ENCODE measurements around the gene USP24.

DNA sequence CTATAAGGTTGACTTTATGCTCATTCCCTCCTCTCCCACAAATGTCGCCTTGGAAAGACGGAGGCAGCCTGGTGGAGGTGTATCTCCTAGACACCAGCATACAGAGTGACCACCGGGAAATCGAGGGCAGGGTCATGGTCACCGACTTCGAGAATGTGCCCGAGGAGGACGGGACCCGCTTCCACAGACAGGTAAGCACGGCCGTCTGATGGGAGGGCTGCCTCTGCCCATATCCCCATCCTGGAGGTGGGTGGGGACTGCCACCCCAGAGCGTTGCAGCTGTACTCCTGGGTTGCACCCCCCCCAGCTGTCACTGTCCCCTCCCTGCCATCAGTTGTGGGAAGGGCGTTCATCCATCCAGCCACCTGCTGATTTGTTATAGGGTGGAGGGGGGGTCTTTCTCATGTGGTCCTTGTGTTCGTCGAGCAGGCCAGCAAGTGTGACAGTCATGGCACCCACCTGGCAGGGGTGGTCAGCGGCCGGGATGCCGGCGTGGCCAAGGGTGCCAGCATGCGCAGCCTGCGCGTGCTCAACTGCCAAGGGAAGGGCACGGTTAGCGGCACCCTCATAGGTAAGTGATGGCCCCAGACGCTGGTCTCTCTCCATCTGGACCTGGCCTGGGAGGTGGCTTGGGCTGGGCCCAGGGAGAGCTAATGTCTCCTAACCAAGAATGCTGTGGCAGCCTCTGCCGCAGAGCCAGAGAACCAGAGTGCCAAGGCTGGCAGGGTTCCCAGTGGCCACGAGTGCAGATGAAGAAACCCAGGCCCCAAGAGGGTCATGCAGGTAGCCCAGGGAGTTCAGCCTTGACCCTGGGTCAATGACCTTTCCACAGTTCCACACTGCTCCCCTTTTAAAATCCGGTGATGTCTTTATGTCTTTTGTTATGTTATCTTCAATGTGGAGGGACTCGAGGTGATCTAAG lies 162.7 kb downstream of the USP24 start:
- no peak for TF ChIP-seq POLR2A (IDR thresholded peaks at IDR 0.05; ENCODE audit: low read depth, low read length)
- TF ChIP-seq POLR2AphosphoS5 (IDR thresholded peaks at IDR 0.05; ENCODE audit: low read depth, low read length) = no peak
- no peak for TF ChIP-seq PAX5 (IDR thresholded peaks at IDR 0.05; ENCODE audit: insufficient read depth, low read length, severe bottlenecking)
- no peak for TF ChIP-seq SPI1 (IDR thresholded peaks at IDR 0.05; ENCODE audit: low read depth, low read length)
- no peak for TF ChIP-seq TAF1 (IDR thresholded peaks at IDR 0.05; ENCODE audit: low read depth, low read length)
- TF ChIP-seq POU2F2 (IDR thresholded peaks at IDR 0.05; ENCODE audit: low read depth, low read length) = no peak
